GM12891 (cell line): ENCODE measurements around the gene PRKN.

Experiments used
- PAX5 ChIP-seq: IDR thresholded peaks from 2 replicates; pipeline ENCODE4 v1.6.1; 2011; ENCODE audit warnings: low read length, moderate library complexity, mild to moderate bottlenecking; ENCODE audit not compliant: insufficient read depth, severe bottlenecking
- POLR2A ChIP-seq: IDR thresholded peaks from 2 replicates; pipeline ENCODE4 v1.6.1; 2011; ENCODE audit warnings: low read depth, low read length, control low read depth
- POLR2AphosphoS5 ChIP-seq: IDR thresholded peaks from 2 replicates; pipeline ENCODE4 v1.6.1; 2011; ENCODE audit warnings: low read depth, low read length, control low read depth
- SPI1 ChIP-seq: IDR thresholded peaks from 2 replicates; pipeline ENCODE4 v1.6.1; 2011; ENCODE audit warnings: low read depth, low read length, control low read depth
- TAF1 ChIP-seq: IDR thresholded peaks from 2 replicates; pipeline ENCODE4 v1.6.1; 2011; ENCODE audit warnings: low read depth, low read length, control low read depth

DNA sequence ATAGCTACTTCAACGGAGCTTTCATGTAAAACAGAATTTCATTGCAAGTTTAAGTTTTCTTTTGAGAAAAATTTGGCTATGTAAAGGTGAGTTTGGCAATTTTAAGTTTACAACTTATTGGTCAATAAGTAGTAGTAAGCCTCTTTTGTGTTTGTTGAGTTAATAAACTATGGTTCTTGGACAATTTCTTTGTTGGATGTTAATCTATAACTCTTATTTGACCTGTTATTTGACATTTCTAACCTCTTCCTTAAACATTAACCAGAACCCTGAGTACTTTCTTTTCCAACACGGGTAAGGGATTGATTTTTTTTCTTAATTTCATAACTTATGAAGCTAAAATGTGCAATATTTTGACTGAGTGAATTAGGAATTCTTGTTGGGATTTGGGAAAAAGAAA lies 354.4 kb downstream of the PRKN start:
- no peak for TF ChIP-seq POLR2A
- no peak for TF ChIP-seq PAX5
- no peak for TF ChIP-seq TAF1
- no peak for TF ChIP-seq POLR2AphosphoS5
- no peak for TF ChIP-seq SPI1
